Stimulated activated memory B cell treated with anti-CD40 and anti-IgM and Interleukin-4, amounts not matched to agents 10 μg/mL and 1 μg/mL and 100 μg/mL, for 72 hours (primary cell): ENCODE data around the gene ZBTB25.

Source experiments
- ATAC-seq: fragments of 150-1000 bp; cut with Tn5 transposase; 2 replicates; pipeline ENCODE4 v1.10.0; 2021
- H3K27ac Mint-ChIP-seq: one replicate; pipeline ENCODE4 v1.8.0; 2022; ENCODE audit warnings: mild to moderate bottlenecking, mixed read lengths
- H3K27me3 Mint-ChIP-seq: one replicate; pipeline ENCODE4 v1.8.0; 2022; ENCODE audit warnings: mixed read lengths
- H3K36me3 Mint-ChIP-seq: one replicate; pipeline ENCODE4 v1.8.0; 2022; ENCODE audit warnings: mixed read lengths
- H3K4me1 Mint-ChIP-seq: one replicate; pipeline ENCODE4 v1.8.0; 2022; ENCODE audit warnings: mixed read lengths
- H3K4me3 Mint-ChIP-seq: one replicate; pipeline ENCODE4 v1.8.0; 2022; ENCODE audit warnings: mild to moderate bottlenecking, moderate library complexity, mixed read lengths
- H3K9me3 Mint-ChIP-seq: one replicate; pipeline ENCODE4 v1.8.0; 2022; ENCODE audit warnings: mixed read lengths

ZBTB25 gene

DNA sequence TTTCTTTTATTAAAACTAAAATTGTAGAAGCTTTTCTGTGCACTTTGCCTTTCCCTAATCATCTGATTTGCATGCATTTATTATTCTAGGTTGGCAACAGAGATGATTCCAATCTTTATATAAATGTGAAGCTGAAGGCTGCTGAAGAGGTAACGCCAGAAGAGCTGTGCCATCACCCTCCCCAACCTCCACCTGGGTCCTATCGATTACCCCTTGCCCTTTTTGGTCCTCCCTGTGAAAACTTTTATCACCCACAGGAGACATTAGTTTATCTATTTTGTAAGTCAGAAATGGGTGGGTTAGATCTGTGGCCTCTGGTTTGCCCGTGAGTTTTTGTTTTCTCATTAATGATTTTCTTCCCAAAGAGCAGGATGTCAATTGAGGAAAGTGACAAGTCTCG, 92.6 kb downstream of the ZBTB25 start:
- ATAC-seq: no peak
- no peak overlapping the region for H3K4me3 Mint-ChIP-seq
- no peaks in the 10 kb centered on the region for H3K9me3 Mint-ChIP-seq
- peaks cover 28% of the 10 kb centered on the region for H3K36me3 Mint-ChIP-seq
- peaks cover 17% of the 10 kb centered on the region for H3K4me1 Mint-ChIP-seq
- no peak overlapping the region for H3K27ac Mint-ChIP-seq
- H3K27me3 Mint-ChIP-seq: no peaks in the 10 kb centered on the region

GRCh38 chr14:64410084-64410774, 93.4 kb downstream of the ZBTB25 start:
- no peak overlapping the region for H3K27ac Mint-ChIP-seq
- ATAC-seq: no peak
- H3K4me3 Mint-ChIP-seq: no peak overlapping the region
- H3K9me3 Mint-ChIP-seq: no peaks in the 10 kb centered on the region
- H3K4me1 Mint-ChIP-seq: peaks cover 17% of the 10 kb centered on the region
- peaks cover 27% of the 10 kb centered on the region for H3K36me3 Mint-ChIP-seq
- no peaks in the 10 kb centered on the region for H3K27me3 Mint-ChIP-seq

DNA sequence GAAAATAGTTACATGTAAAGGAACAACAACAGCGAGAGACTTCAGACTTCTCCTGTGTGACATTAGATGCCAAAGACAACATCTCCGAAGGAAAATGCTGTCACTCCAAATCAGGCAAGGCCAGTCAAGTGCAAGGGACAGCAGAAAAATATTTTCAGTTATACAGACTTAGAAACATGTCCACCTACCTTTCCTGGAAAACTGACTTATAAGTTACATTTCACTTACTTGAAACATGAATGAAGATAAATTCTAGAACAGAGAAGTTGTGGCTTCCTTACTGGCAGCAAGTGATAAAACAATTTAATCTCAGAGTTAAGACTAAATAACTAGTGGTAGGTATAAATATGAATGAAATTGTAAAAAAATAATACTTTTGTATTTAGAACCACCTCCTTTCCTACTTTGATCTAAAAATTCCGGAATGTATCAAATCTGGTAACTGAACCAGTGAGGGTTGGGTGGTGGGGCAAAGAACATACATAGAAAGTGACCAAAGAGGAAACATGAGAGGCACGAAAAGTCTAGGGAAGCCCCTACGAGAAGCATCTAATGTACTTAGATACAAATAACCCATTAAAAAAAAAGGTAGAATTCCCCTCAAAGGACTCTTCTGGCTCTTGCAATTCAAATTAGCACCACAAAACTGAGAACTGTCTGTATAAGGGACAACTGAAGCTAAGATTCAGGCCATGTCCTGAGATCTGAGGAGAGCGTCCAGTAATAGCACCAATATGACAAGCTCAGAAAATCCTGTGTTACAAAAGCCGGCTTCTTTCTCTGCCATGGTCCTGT, 94.3 kb downstream of the ZBTB25 start:
- H3K9me3 Mint-ChIP-seq: no peaks in the 10 kb centered on the region
- H3K27ac Mint-ChIP-seq: peak overlapping the region; percentile 61
- H3K4me1 Mint-ChIP-seq: peaks cover 19% of the 10 kb centered on the region
- H3K36me3 Mint-ChIP-seq: peaks cover 36% of the 10 kb centered on the region
- ATAC-seq: no peak
- no peaks in the 10 kb centered on the region for H3K27me3 Mint-ChIP-seq
- no peak overlapping the region for H3K4me3 Mint-ChIP-seq

DNA sequence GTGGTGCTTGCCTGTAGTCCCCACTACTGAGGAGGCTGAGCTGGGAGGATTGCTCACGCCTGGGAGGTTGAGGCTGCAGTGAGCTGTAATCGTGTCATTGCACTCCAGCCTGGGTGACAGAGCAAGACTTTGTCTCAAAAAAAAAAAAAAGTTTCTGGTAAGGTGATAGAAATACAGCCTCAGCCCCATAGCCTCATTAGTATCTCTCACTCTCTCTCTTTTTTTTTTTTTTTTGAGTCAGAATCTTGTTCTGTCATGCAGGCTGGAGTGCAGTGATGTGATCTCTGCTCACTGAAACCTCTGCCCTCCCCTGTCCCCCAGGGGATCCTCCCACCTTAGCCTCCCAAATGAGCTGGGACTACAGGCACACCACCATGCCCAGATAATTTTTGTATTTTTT, 96.3 kb downstream of the ZBTB25 start:
- Mint-ChIP-seq H3K4me1 (peaks cover 22% of the 10 kb centered on the region), H3K27ac (no peak overlapping the region), H3K36me3 (peaks cover 35% of the 10 kb centered on the region), H3K4me3 (no peak overlapping the region), H3K9me3 (no peaks in the 10 kb centered on the region), H3K27me3 (no peaks in the 10 kb centered on the region)
- no peak for ATAC-seq

GRCh38 chr14:64405295-64405694, 98.3 kb downstream of the ZBTB25 start:
- Mint-ChIP-seq H3K27ac (no peak overlapping the region), H3K4me3 (no peak overlapping the region), H3K9me3 (no peaks in the 10 kb centered on the region), H3K36me3 (peaks cover 36% of the 10 kb centered on the region), H3K27me3 (no peaks in the 10 kb centered on the region), H3K4me1 (peaks cover 22% of the 10 kb centered on the region)
- ATAC-seq: no peak

- no peak for ATAC-seq
- Mint-ChIP-seq H3K27ac (no peak overlapping the region), H3K4me3 (no peak overlapping the region), H3K4me1 (peaks cover 9% of the 10 kb centered on the region), H3K36me3 (peaks cover 36% of the 10 kb centered on the region), H3K27me3 (no peaks in the 10 kb centered on the region), H3K9me3 (no peaks in the 10 kb centered on the region)
These were observed 101.7 kb downstream of the ZBTB25 start for GRCh38 chr14:64401949-64402348.

- H3K4me1 Mint-ChIP-seq: peaks cover 9% of the 10 kb centered on the region
- H3K27ac Mint-ChIP-seq: no peak overlapping the region
- H3K4me3 Mint-ChIP-seq: no peak overlapping the region
- H3K36me3 Mint-ChIP-seq: peaks cover 36% of the 10 kb centered on the region
- no peaks in the 10 kb centered on the region for H3K27me3 Mint-ChIP-seq
- ATAC-seq: no peak
- H3K9me3 Mint-ChIP-seq: no peaks in the 10 kb centered on the region
These were observed 102.7 kb downstream of the ZBTB25 start for GRCh38 chr14:64400829-64401459.
